HCT116 (cell line): ENCODE measurements around the gene RNF39. TPM values are rescaled to one million over a fixed set of nuclear protein-coding genes. Genes with fewer than 3 reads are reported as not detected.
A peak's percentile ranks its signal among the peaks of the same experiment; 100 is the strongest.

Source experiments
- ATAC-seq: fragments of 200-7000 bp; cut with Tn5 transposase; 2 replicates; pipeline ENCODE4 v1.9.1; 2020; ENCODE audit warnings: mild to moderate bottlenecking, moderate library complexity
- BruUV-seq: library from RNA; stranded (reverse); fragments of 400-500 nt; replicated peaks from 2 replicates; lab custom pipeline; 2021; lab: Mats Ljungman, UMichigan
- CTCF ChIA-PET: fragments of 300-600 bp; sonication (Branson Sonifier 250); formaldehyde crosslinking; loops from one replicate; lab custom pipeline; 2021; ENCODE audit warnings: antibody characterized with exemption; lab: Charles Lee
- POLR2A ChIA-PET: fragments of 300-600, 350-600 bp; sonication (Branson Sonifier 250); formaldehyde crosslinking; loops from one replicate; lab custom pipeline; 2021; ENCODE audit warnings: antibody characterized with exemption; lab: Charles Lee
- RAD21 ChIA-PET, 2 experiments: fragments of 300-600 bp; sonication (Branson Sonifier 250); formaldehyde crosslinking; loops; one replicate each; lab custom pipeline; 2023; ENCODE audit warnings: low total read pairs in 2 of 2; ENCODE audit not compliant: uncharacterized antibody in 2 of 2, unreplicated experiment in 2 of 2, low non-redundant PET in 1 of 2; lab: Charles Lee
- DNase-seq: peaks from one replicate; pipeline ENCODE4 v3.0.0-alpha.2; 2010; ENCODE audit warnings: low read depth, low spot score
- H2AFZ ChIP-seq: fragments of 200-600 bp; shearing (Covaris generic), sonication (generic); 2 replicates; pipeline ENCODE4 v1.6.1; 2017; ENCODE audit warnings: low read depth, mixed run types, mixed read lengths, antibody characterized with exemption, low read length; ENCODE audit not compliant: poor library complexity, severe bottlenecking
- H3K27ac ChIP-seq: 2 replicates; pipeline ENCODE4 v1.5.1; 2012; ENCODE audit warnings: low read depth, low read length
- H3K27me3 ChIP-seq: fragments of 200-600 bp; sonication (generic); 2 replicates; pipeline ENCODE4 v1.6.1; 2016; ENCODE audit warnings: mixed run types, low read length, mixed read lengths; ENCODE audit not compliant: insufficient read depth
- H3K36me3 ChIP-seq, 2 experiments: fragments of 200-500 bp in 1 of 2; fragments of 200-600 bp in 1 of 2; sonication (Bioruptor generic) in 1 of 2; sonication (generic) in 1 of 2; 2 replicates each; pipeline versions ENCODE4 v1.5.1 to v1.6.1; 2014 to 2016; ENCODE audit warnings: low read length in 2 of 2, inconsistent platforms in 1 of 2, mixed read lengths in 1 of 2, mixed run types in 1 of 2; ENCODE audit not compliant: insufficient read depth in 2 of 2, control insufficient read depth in 1 of 2
- H3K4me1 ChIP-seq, 2 experiments: fragments of 200-600 bp in 1 of 2; sonication (generic) in 1 of 2; 2 replicates each; pipeline versions ENCODE4 v1.5.1 to v1.6.1; 2012 to 2017; ENCODE audit warnings: low read length in 2 of 2, inconsistent platforms in 1 of 2, mild to moderate bottlenecking in 1 of 2, mixed read lengths in 1 of 2, mixed run types in 1 of 2, moderate library complexity in 1 of 2; ENCODE audit not compliant: insufficient read depth in 2 of 2, control insufficient read depth in 1 of 2
- H3K4me2 ChIP-seq: fragments of 200-600 bp; sonication (generic); 2 replicates; pipeline ENCODE4 v1.6.1; 2017; ENCODE audit warnings: mixed run types, low read length, mixed read lengths
- H3K4me3 ChIP-seq, 2 experiments: fragments of 200-600 bp in 1 of 2; sonication (generic) in 1 of 2; replicated peaks in 1 of 2; 2 replicates each; pipeline ENCODE4 v1.5.1; 2011 to 2016; ENCODE audit warnings: low read length in 2 of 2, control low read depth in 1 of 2, low read depth in 1 of 2, mild to moderate bottlenecking in 1 of 2, mixed read lengths in 1 of 2, mixed run types in 1 of 2
- H3K79me2 ChIP-seq: fragments of 200-600 bp; sonication (generic); 2 replicates; pipeline ENCODE4 v1.6.1; 2017; ENCODE audit warnings: mild to moderate bottlenecking, mixed run types, low read length, moderate library complexity, mixed read lengths; ENCODE audit not compliant: insufficient read depth
- H3K9ac ChIP-seq: fragments of 200-600 bp; sonication (generic); 2 replicates; pipeline ENCODE4 v1.6.1; 2016; ENCODE audit warnings: low read length, mixed read lengths
- H3K9me2 ChIP-seq: fragments of 200-600 bp; sonication (generic), shearing (Covaris generic); 2 replicates; pipeline ENCODE4 v1.6.1; 2017; ENCODE audit warnings: mixed run types, mild to moderate bottlenecking, moderate library complexity; ENCODE audit not compliant: insufficient read depth
- H3K9me3 ChIP-seq, 2 experiments: fragments of 200-500 bp in 1 of 2; fragments of 200-600 bp in 1 of 2; sonication (Bioruptor generic) in 1 of 2; sonication (generic) in 1 of 2; 2 replicates each; pipeline ENCODE4 v1.6.1; 2014 to 2017; ENCODE audit warnings: low read length in 2 of 2, mixed read lengths in 2 of 2, inconsistent platforms in 1 of 2, low read depth in 1 of 2, mild to moderate bottlenecking in 1 of 2, mixed run types in 1 of 2, moderate library complexity in 1 of 2; ENCODE audit not compliant: control insufficient read depth in 1 of 2, insufficient read depth in 1 of 2
- H4K20me1 ChIP-seq: fragments of 200-600 bp; sonication (generic), shearing (Covaris generic); 2 replicates; pipeline ENCODE4 v1.6.1; 2017; ENCODE audit warnings: mixed run types, mild to moderate bottlenecking, moderate library complexity; ENCODE audit not compliant: insufficient read depth
- CBX3 ChIP-seq: IDR thresholded peaks from 2 replicates; pipeline ENCODE4 v1.6.1; 2012; ENCODE audit warnings: low read depth
- CEBPB ChIP-seq: IDR thresholded peaks from 2 replicates; pipeline ENCODE4 v1.6.1; 2012; ENCODE audit warnings: low read depth
- CTCF ChIP-seq, 3 experiments: fragments of 200-600 bp in 1 of 3; sonication (generic) in 1 of 3; IDR thresholded peaks in 2 of 3; conservative IDR thresholded peaks in 1 of 3; 2 replicates each; pipeline ENCODE4 v1.5.1; 2012 to 2017; ENCODE audit warnings: low read depth in 2 of 3, low read length in 2 of 3, antibody characterized with exemption in 1 of 3, borderline replicate concordance in 1 of 3, control low read depth in 1 of 3, mild to moderate bottlenecking in 1 of 3, mixed read lengths in 1 of 3, mixed run types in 1 of 3, moderate library complexity in 1 of 3; ENCODE audit not compliant: insufficient read depth in 1 of 3
- REST ChIP-seq: IDR thresholded peaks from 2 replicates; pipeline ENCODE4 v1.6.1; 2012; ENCODE audit warnings: low read depth
- TCF7L2 ChIP-seq: IDR thresholded peaks from 2 replicates; pipeline ENCODE4 v1.7.0; 2011; ENCODE audit warnings: borderline replicate concordance, inconsistent platforms; ENCODE audit not compliant: insufficient read depth, insufficient read length; ENCODE audit errors: extremely low read depth
- ZBTB33 ChIP-seq: IDR thresholded peaks from 2 replicates; pipeline ENCODE4 v1.6.1; 2011; ENCODE audit warnings: mild to moderate bottlenecking, low read length, moderate library complexity; ENCODE audit not compliant: insufficient replicate concordance; ENCODE audit errors: extremely low read depth
- ZFX ChIP-seq: fragments of 450-650 bp; IDR thresholded peaks from 2 replicates; pipeline ENCODE4 v1.6.1; 2017
- intact Hi-C: fragments of 100-400 bp; cut with micrococcal nuclease; formaldehyde crosslinking; loops from 2 replicates; pipeline ENCODE4 v1.10.0; 2022
- total RNA-seq: library from RNA; stranded (reverse); gene quantifications from one replicate; pipeline ENCODE4 v1.2.1, GENCODE V29; 2021; ENCODE audit not compliant: unreplicated experiment

The RNF39 gene
- total RNA-seq, 1 experiment from 2014 or later: 0.22 TPM

GRCh38 chr6:30116724-30117123, 41.2 kb upstream of the RNF39 start:
- Histone ChIP-seq H3K4me1 (peaks cover 3 to 13% of the 10 kb centered on the region in 2 experiments; a peak in 3 of 4 replicates), H3K9me2 (no peaks in the 10 kb centered on the region), H3K9ac (no peak overlapping the region), H3K27ac (no peak overlapping the region), H3K79me2 (no peaks in the 10 kb centered on the region), H3K36me3 (no peaks in the 10 kb centered on the region), H3K4me2 (no peak overlapping the region), H4K20me1 (no peaks in the 10 kb centered on the region), H3K9me3 (no peaks in the 10 kb centered on the region), H2AFZ (no peak overlapping the region)
- RAD21 ChIA-PET: no interaction called here
- ATAC-seq (no peak), DNase-seq (no peak)
- intact Hi-C loops: no loop called here
- no TSS peak for BruUV-seq
- CTCF ChIA-PET: interaction anchor here (1.7 kb wide), 1 partner anchor 9 kb away, joined by 3 read pairs; no protein-coding TSS in a partner anchor
- no peak for TF ChIP-seq ZBTB33
- TF ChIP-seq CTCF (IDR thresholded peaks at IDR 0.05 in 2 of 3, conservative IDR thresholded peaks at IDR 0.05 in 1 of 3; ENCODE audit: borderline replicate concordance in 1 of 3, insufficient read depth in 1 of 3, low read depth in 2 of 3, low read length in 2 of 3): 0 out of 6 replicates have a peak, but pooled peaks of 2 of the 3 experiments have one; percentile 8 to 22
- TF ChIP-seq, all 23 proteins: peak for 1
- POLR2A ChIA-PET: no interaction called here
- no peak overlapping the region for H3K4me3 ChIP-seq
- H3K27me3 ChIP-seq: no peaks in the 10 kb centered on the region

- RAD21 ChIA-PET: no interaction called here
- no peak overlapping the region for H3K4me2 ChIP-seq
- no peak overlapping the region for H3K9ac ChIP-seq
- H2AFZ ChIP-seq: no peak overlapping the region
- POLR2A ChIA-PET: no interaction called here
- no peaks in the 10 kb centered on the region for H3K79me2 ChIP-seq
- no peaks in the 10 kb centered on the region for H3K9me3 ChIP-seq
- H4K20me1 ChIP-seq: no peaks in the 10 kb centered on the region
- H3K4me1 ChIP-seq: peaks cover 0 to 6% of the 10 kb centered on the region in 2 experiments; a peak in 3 of 4 replicates
- CTCF ChIA-PET: no interaction called here
- intact Hi-C loops: no loop called here
- no peak for DNase-seq
- H3K36me3 ChIP-seq: no peaks in the 10 kb centered on the region
- no peak overlapping the region for H3K27ac ChIP-seq
- no peak overlapping the region for H3K4me3 ChIP-seq
- BruUV-seq: no TSS peak
- H3K27me3 ChIP-seq: no peaks in the 10 kb centered on the region
- TF ChIP-seq REST (no peak), ZFX (no peak), TCF7L2 (no peak), CBX3 (no peak), CEBPB (no peak)
- ATAC-seq: no peak
- no peaks in the 10 kb centered on the region for H3K9me2 ChIP-seq
These were observed 38.3 kb upstream of the RNF39 start for GRCh38 chr6:30113841-30114240.
